HFF-Myc (cell line): ENCODE measurements around the gene ERN1.

ENCODE experiments used
- DNase-seq: peaks from one replicate; pipeline ENCODE4 v3.0.0-alpha.2; 2011; ENCODE audit warnings: low read depth; ENCODE audit errors: extremely low read depth
- H3K4me3 ChIP-seq: replicated peaks from 2 replicates; pipeline ENCODE4 v1.5.1; 2011; ENCODE audit warnings: low read depth, mild to moderate bottlenecking, control low read depth, low read length
- TF ChIP-seq, protein P1 (sequence below): IDR thresholded peaks from 2 replicates; pipeline ENCODE4 v1.5.1; 2012; ENCODE audit warnings: mild to moderate bottlenecking, low read depth, low read length, control low read depth; ENCODE audit errors: missing control alignments

Gene ERN1

GRCh38 chr17:64110379-64111152 lies 19.4 kb downstream of the ERN1 start:
- TF ChIP-seq, protein P1, sequence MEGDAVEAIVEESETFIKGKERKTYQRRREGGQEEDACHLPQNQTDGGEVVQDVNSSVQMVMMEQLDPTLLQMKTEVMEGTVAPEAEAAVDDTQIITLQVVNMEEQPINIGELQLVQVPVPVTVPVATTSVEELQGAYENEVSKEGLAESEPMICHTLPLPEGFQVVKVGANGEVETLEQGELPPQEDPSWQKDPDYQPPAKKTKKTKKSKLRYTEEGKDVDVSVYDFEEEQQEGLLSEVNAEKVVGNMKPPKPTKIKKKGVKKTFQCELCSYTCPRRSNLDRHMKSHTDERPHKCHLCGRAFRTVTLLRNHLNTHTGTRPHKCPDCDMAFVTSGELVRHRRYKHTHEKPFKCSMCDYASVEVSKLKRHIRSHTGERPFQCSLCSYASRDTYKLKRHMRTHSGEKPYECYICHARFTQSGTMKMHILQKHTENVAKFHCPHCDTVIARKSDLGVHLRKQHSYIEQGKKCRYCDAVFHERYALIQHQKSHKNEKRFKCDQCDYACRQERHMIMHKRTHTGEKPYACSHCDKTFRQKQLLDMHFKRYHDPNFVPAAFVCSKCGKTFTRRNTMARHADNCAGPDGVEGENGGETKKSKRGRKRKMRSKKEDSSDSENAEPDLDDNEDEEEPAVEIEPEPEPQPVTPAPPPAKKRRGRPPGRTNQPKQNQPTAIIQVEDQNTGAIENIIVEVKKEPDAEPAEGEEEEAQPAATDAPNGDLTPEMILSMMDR = no peak
- DNase-seq = no peak
- no peak overlapping the region for H3K4me3 ChIP-seq

DNA sequence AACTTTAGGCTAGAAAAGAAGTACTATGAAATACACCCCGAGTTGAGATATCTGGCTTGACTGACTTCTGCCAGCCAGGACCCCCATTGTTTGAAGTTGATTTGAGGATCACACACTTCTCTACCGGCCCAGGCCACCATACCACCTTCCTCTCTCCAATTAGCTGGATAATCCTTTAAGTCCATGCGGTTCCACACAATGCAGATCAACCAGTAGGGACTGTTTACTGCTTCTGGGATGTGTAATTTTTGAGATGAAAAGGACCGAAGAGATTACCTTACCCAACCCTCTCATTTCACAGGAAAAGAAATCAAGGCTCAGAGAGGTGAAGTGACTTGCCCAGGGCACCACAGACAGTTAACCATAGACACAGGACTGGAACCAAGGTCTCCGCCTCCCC lies 20.5 kb downstream of the ERN1 start:
- TF ChIP-seq, protein P1 = no peak
- H3K4me3 ChIP-seq = no peak overlapping the region
- DNase-seq = no peak

DNA sequence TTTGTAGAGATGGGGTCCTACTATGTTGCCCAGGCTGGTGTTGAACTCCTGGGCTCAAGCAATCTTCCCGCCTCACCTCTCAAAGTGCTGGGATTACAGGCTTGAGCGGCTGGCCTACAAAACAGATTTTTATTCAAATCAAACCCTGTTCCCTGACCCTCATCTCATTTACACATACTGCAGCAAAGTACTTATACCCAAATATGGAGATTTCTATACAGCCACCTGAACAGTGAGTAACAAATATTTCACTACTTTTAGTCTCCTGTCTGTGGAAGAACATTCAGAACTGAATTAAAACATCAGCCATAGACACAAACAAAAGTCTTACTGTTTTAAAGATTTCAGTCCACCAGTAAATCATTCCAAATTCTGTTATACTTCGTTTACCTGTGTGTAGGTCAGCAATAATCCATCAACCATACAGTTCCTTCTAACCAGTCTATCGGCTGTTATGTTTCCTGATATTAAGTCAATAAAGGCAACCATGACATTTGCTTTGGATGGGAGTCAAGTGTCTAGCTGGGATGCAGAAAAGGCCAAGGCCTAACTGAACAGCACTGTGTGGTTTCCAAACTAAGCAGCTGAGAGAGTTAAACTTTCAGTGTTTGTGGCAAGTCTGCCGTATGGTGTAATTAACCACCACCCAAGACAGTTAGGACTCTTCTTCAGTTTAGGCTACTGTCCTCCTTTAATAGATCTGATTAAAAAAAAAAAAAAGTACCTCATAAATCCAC lies 22.3 kb downstream of the ERN1 start:
- TF ChIP-seq, protein P1 = no peak
- no peak for DNase-seq
- no peak overlapping the region for H3K4me3 ChIP-seq

GRCh38 chr17:64106918-64107317 lies 23.0 kb downstream of the ERN1 start:
- no peak for DNase-seq
- TF ChIP-seq, protein P1 = no peak
- H3K4me3 ChIP-seq = no peak overlapping the region

DNA sequence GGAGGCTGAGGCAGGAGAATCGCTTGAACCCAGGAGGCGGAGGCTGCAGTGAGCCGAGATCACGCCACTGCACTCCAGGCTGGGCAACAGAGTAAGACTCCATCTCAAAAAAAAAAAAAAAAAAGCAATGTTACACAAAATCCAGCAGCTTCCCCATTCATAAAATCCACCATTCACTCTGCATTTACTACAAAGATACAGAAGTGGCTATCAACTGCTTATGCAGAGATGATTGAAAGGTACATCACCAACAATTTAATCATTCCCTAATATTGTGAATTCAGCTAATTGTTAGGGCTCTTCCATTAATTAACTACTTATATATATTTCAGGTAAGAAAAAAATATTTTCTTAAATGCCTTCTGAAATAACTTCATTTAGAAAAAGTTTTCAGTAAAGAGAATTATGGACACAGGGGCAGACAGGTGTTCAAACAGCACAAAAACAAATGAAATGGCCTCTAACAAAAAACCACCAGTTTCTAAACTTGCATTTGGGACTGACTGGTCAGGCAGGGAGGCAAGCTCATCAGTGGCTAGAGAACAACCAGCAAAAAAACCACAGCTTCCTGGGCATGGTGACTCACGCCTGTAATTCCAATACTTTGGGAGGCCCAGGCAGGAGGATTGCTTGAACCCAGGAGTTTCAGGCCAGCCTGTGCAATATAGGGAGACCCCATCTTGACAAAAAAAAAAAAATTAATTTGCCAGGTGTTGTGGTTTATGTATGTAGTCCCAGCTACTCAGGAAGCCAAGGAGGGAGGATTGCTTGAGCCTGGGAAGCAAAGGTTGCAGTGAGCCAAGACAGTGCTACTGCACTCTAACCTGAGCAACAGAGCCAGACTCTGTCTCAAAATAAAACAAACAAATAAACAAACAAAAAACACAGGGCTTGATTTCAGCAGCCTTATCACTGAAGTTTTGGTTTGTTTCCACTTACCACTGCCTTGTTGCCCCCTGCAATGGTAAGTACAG lies 26.3 kb downstream of the ERN1 start:
- TF ChIP-seq, protein P1 = no peak
- DNase-seq = no peak
- no peak overlapping the region for H3K4me3 ChIP-seq

GRCh38 chr17:64102627-64103390 lies 27.1 kb downstream of the ERN1 start:
- no peak for DNase-seq

More at GRCh38 chr17:64102627-64103390, 27.1 kb downstream of the ERN1 start:
- TF ChIP-seq, protein P1 = no peak
- H3K4me3 ChIP-seq = no peak overlapping the region
